IMR-90 (cell line): Measurements from ENCODE around the gene FFAR3. TPM values are rescaled to one million over a fixed set of nuclear protein-coding genes. Genes with fewer than 3 reads are reported as not detected.

Experiments
- ATAC-seq: fragments of 200-7000 bp; cut with Tn5 transposase; 2 replicates; pipeline ENCODE4 v1.9.1; 2020; ENCODE audit warnings: low read depth, mild to moderate bottlenecking, moderate library complexity
- BruUV-seq: library from RNA; stranded (reverse); fragments of 400-500 nt; replicated peaks from 2 replicates; lab custom pipeline; 2021; lab: Mats Ljungman, UMichigan
- CTCF ChIA-PET: fragments of 300-600 bp; formaldehyde crosslinking; extraction: SDS; loops from one replicate; lab custom pipeline; 2021; ENCODE audit warnings: antibody characterized with exemption; lab: Yijun Ruan, JAX
- POLR2A ChIA-PET: fragments of 300-600 bp; sonication (Branson Sonifier 250); formaldehyde crosslinking; loops from one replicate; lab custom pipeline; 2022; ENCODE audit warnings: antibody characterized with exemption; ENCODE audit not compliant: unreplicated experiment; lab: Charles Lee
- DNase-seq: peaks from one replicate; pipeline ENCODE4 v3.0.0; 2013
- H2AFZ ChIP-seq: replicated peaks from 2 replicates; pipeline ENCODE3; 2013; ENCODE audit warnings: low read length, mild to moderate bottlenecking; ENCODE audit not compliant: poor library complexity
- H2AK5ac ChIP-seq: 2 replicates; pipeline ENCODE4 v1.6.1; 2013; ENCODE audit warnings: low read depth, low read length, inconsistent platforms
- H2AK9ac ChIP-seq: replicated peaks from 2 replicates; pipeline ENCODE3; 2013; ENCODE audit warnings: mild to moderate bottlenecking, low read depth, low read length, moderate library complexity; ENCODE audit not compliant: poor library complexity
- H2BK120ac ChIP-seq: 2 replicates; pipeline ENCODE4 v1.6.1; 2013; ENCODE audit warnings: low read depth, low read length, inconsistent platforms
- H2BK15ac ChIP-seq: 3 replicates; pipeline ENCODE4 v1.6.1; 2013; ENCODE audit warnings: low read depth, low read length, inconsistent platforms
- H2BK20ac ChIP-seq: 2 replicates; pipeline ENCODE4 v1.6.1; 2013; ENCODE audit warnings: low read depth, mild to moderate bottlenecking, inconsistent platforms, low read length, moderate library complexity
- H2BK5ac ChIP-seq: 2 replicates; pipeline ENCODE4 v1.6.1; 2013; ENCODE audit warnings: mild to moderate bottlenecking, low read depth, low read length, inconsistent platforms; ENCODE audit not compliant: poor library complexity, severe bottlenecking
- H3K14ac ChIP-seq: replicated peaks from 2 replicates; pipeline ENCODE4 v1.6.1; 2013; ENCODE audit warnings: low read depth, low read length, inconsistent platforms
- H3K18ac ChIP-seq: 2 replicates; pipeline ENCODE4 v1.6.1; 2013; ENCODE audit warnings: low read depth, low read length, control low read depth
- H3K23ac ChIP-seq: 2 replicates; pipeline ENCODE4 v1.6.1; 2013; ENCODE audit warnings: low read depth, low read length, inconsistent platforms
- H3K27ac ChIP-seq: 2 replicates; pipeline ENCODE4 v1.5.1; 2013; ENCODE audit warnings: mild to moderate bottlenecking, control low read depth, low read length; ENCODE audit not compliant: insufficient read depth
- H3K27me3 ChIP-seq: 2 replicates; pipeline ENCODE4 v1.6.1; 2013; ENCODE audit warnings: low read length; ENCODE audit not compliant: control insufficient read depth, insufficient read depth
- H3K36me3 ChIP-seq: 2 replicates; pipeline ENCODE4 v1.6.1; 2013; ENCODE audit warnings: low read length, mixed read lengths; ENCODE audit not compliant: control insufficient read depth, insufficient read depth
- H3K4ac ChIP-seq: 2 replicates; pipeline ENCODE4 v1.6.1; 2013; ENCODE audit warnings: low read depth, low read length, inconsistent platforms
- H3K4me1 ChIP-seq: 2 replicates; pipeline ENCODE4 v1.6.1; 2013; ENCODE audit warnings: low read length, mixed read lengths; ENCODE audit not compliant: control insufficient read depth, insufficient read depth
- H3K4me2 ChIP-seq: 2 replicates; pipeline ENCODE4 v1.6.1; 2013; ENCODE audit warnings: low read depth, mild to moderate bottlenecking, control low read depth, low read length, moderate library complexity
- H3K4me3 ChIP-seq: 2 replicates; pipeline ENCODE4 v1.5.1; 2013; ENCODE audit warnings: low read depth, mild to moderate bottlenecking, control low read depth, low read length, moderate library complexity; ENCODE audit not compliant: insufficient read depth
- H3K56ac ChIP-seq: 2 replicates; pipeline ENCODE4 v1.6.1; 2013; ENCODE audit warnings: low read length, inconsistent platforms; ENCODE audit not compliant: insufficient read depth; ENCODE audit errors: extremely low read depth
- H3K79me1 ChIP-seq, 2 experiments: 2 replicates each; pipeline ENCODE4 v1.6.1; 2013; ENCODE audit warnings: low read length in 2 of 2, inconsistent platforms in 1 of 2, low read depth in 1 of 2
- H3K9ac ChIP-seq: 2 replicates; pipeline ENCODE4 v1.6.1; 2013; ENCODE audit warnings: low read depth, low read length, control low read depth
- H3K9me1 ChIP-seq: 2 replicates; pipeline ENCODE4 v1.6.1; 2013; ENCODE audit warnings: low read length, inconsistent platforms; ENCODE audit not compliant: insufficient read depth
- H3K9me3 ChIP-seq: 2 replicates; pipeline ENCODE4 v1.6.1; 2013; ENCODE audit warnings: low read length; ENCODE audit not compliant: control insufficient read depth, insufficient read depth
- H4K20me1 ChIP-seq: 2 replicates; pipeline ENCODE4 v1.6.1; 2013; ENCODE audit warnings: low read length, inconsistent platforms; ENCODE audit not compliant: insufficient read depth
- H4K5ac ChIP-seq: 2 replicates; pipeline ENCODE4 v1.6.1; 2013; ENCODE audit warnings: mild to moderate bottlenecking, low read depth, low read length, control low read depth
- H4K8ac ChIP-seq, 2 experiments: 2 replicates each; pipeline ENCODE4 v1.6.1; 2013; ENCODE audit warnings: low read depth in 2 of 2, low read length in 2 of 2, control low read depth in 1 of 2, inconsistent platforms in 1 of 2
- H4K91ac ChIP-seq: 2 replicates; pipeline ENCODE4 v1.6.1; 2013; ENCODE audit warnings: low read depth, low read length, inconsistent platforms; ENCODE audit not compliant: insufficient read depth
- BHLHE40 ChIP-seq: fragments of 150-350 bp; IDR thresholded peaks from 2 replicates; pipeline ENCODE4 v1.6.1; 2016; ENCODE audit warnings: mild to moderate bottlenecking, low read depth, low read length
- CEBPB ChIP-seq: IDR thresholded peaks from 2 replicates; pipeline ENCODE4 v1.6.1; 2012; ENCODE audit warnings: low read depth, low read length, improper control_type of control experiment
- CHD1 ChIP-seq: IDR thresholded peaks from 2 replicates; pipeline ENCODE4 v1.6.1; 2012; ENCODE audit warnings: low read depth, low read length, improper control_type of control experiment
- MAFK ChIP-seq: IDR thresholded peaks from 2 replicates; pipeline ENCODE4 v1.6.1; 2012; ENCODE audit warnings: low read depth, low read length, improper control_type of control experiment
- MXI1 ChIP-seq: IDR thresholded peaks from 2 replicates; pipeline ENCODE4 v1.6.1; 2012; ENCODE audit warnings: low read depth, mild to moderate bottlenecking, low read length, moderate library complexity, borderline replicate concordance
- NFE2L2 ChIP-seq: fragments of 150-350 bp; IDR thresholded peaks from 2 replicates; pipeline ENCODE4 v1.6.1; 2016; ENCODE audit warnings: low read depth, mild to moderate bottlenecking, low read length
- POLR2A ChIP-seq: IDR thresholded peaks from 2 replicates; pipeline ENCODE4 v1.6.1; 2012; ENCODE audit warnings: mild to moderate bottlenecking, low read depth, low read length
- RAD21 ChIP-seq: IDR thresholded peaks from 2 replicates; pipeline ENCODE4 v1.6.1; 2012; ENCODE audit warnings: low read length, improper control_type of control experiment
- RCOR1 ChIP-seq: IDR thresholded peaks from 2 replicates; pipeline ENCODE4 v1.6.1; 2012; ENCODE audit warnings: mild to moderate bottlenecking, low read length, improper control_type of control experiment; ENCODE audit not compliant: insufficient replicate concordance
- RFX5 ChIP-seq: IDR thresholded peaks from 2 replicates; pipeline ENCODE4 v1.8.0; 2012; ENCODE audit warnings: low read depth, mild to moderate bottlenecking, low read length, moderate library complexity
- SMC3 ChIP-seq: fragments of 150-350 bp; IDR thresholded peaks from 2 replicates; pipeline ENCODE4 v1.6.1; 2016; ENCODE audit warnings: low read depth, mild to moderate bottlenecking, antibody characterized with exemption, low read length, moderate library complexity
- WGBS, 2 experiments: methylation state at CpG; one replicate each; pipeline versions ENCODE4 v1.1.5 to v1.1.7; 2013; ENCODE audit warnings: missing lambda C conversion rate in 2 of 2; ENCODE audit not compliant: insufficient read length in 1 of 2; ENCODE audit errors: extremely low coverage in 2 of 2; 5-methylcytosine and 5-hydroxymethylcytosine counted together
- dilution Hi-C: fragments of 300-500 bp; cut with HindIII; formaldehyde crosslinking; loops from one replicate; pipeline ENCODE4 v1.14.3; 2018; ENCODE audit warnings: low sequenced_read_pairs; ENCODE audit not compliant: unreplicated experiment
- in situ Hi-C: fragments of 300-500 bp; cut with MboI; formaldehyde crosslinking; loops from 3 replicates; pipeline ENCODE4 v1.14.3; 2019; ENCODE audit warnings: low sequenced_read_pairs, inconsistent platforms, mixed read lengths
- intact Hi-C: fragments of 100-400 bp; cut with micrococcal nuclease; formaldehyde crosslinking; loops from 2 replicates; pipeline ENCODE4 v1.10.0; 2022
- polyA plus RNA-seq, 3 experiments: library from polyadenylated mRNA; depleted of rRNA; stranded (reverse); fragments of >200 nt; gene quantifications; 2 replicates each; pipeline ENCODE4 v1.2.3, GENCODE V29; 2012; ENCODE audit warnings: low replicate concordance in 1 of 3
- total RNA-seq: library from RNA; depleted of rRNA; stranded (reverse); fragments of >200 nt; gene quantifications from 2 replicates; pipeline ENCODE4 v1.2.3, GENCODE V29; 2012
- TF ChIP-seq, protein P1 (sequence below): fragments of 150-350 bp; IDR thresholded peaks from 2 replicates; pipeline ENCODE4 v1.6.1; 2017; ENCODE audit warnings: mild to moderate bottlenecking, antibody characterized with exemption, low read length, low read depth
- TF ChIP-seq, protein P2 (sequence below): conservative IDR thresholded peaks from 2 replicates; pipeline ENCODE4 v1.5.1; 2012; ENCODE audit warnings: mild to moderate bottlenecking, low read depth, low read length, improper control_type of control experiment
- TF ChIP-seq, protein P3 (sequence below): fragments of 150-350 bp; IDR thresholded peaks from 2 replicates; pipeline ENCODE4 v1.6.1; 2016; ENCODE audit warnings: low read depth, mild to moderate bottlenecking, low read length, moderate library complexity, borderline replicate concordance

The FFAR3 gene
- total and polyA plus RNA-seq, 2 of the 4 experiments (the other 2 are of a cell fraction) = not detected

DNA sequence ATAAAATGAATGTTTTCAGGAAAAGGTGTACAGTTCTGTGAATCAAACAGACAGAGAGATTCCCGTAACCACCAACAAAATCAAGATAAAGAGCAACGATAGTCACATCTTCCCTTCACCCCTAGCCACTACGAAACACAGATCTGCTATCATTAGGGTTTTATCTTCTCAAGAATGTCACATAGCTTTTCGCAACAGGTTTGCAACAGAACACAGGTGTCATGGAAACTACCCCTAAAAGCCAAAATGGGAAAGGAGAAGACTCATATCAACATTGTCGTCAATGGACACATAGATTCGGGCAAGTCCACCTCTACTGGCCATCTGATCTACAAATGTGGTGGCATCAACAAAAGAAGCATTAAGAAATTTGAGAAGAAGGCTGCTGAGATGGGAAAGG is 23.7 kb downstream of the FFAR3 start:
- no peak overlapping the region for H2BK15ac ChIP-seq
- H3K4me1 ChIP-seq = no peaks in the 10 kb centered on the region
- no peak overlapping the region for H2AK9ac ChIP-seq
- 40% methylated on average over 2 of the region's 6 CpGs; no CpG with 5 or more reads in 1 of the 2 experiments for WGBS, 2 experiments
- intact Hi-C loops = no loop called here
- H3K14ac ChIP-seq = no peak overlapping the region
- no TSS peak for BruUV-seq
- ChIA-PET POLR2A (no interaction called here), CTCF (no interaction called here)
- H2BK5ac ChIP-seq = no peak overlapping the region
- H3K36me3 ChIP-seq = no peaks in the 10 kb centered on the region
- no peak overlapping the region for H3K23ac ChIP-seq
- no peaks in the 10 kb centered on the region for H3K79me1 ChIP-seq
- no peak overlapping the region for H3K27ac ChIP-seq
- TF ChIP-seq MXI1 (no peak), RCOR1 (no peak), POLR2A (no peak), RFX5 (no peak), NFE2L2 (no peak), CHD1 (no peak), MAFK (no peak), RAD21 (no peak), CEBPB (no peak), SMC3 (no peak), BHLHE40 (no peak)
- TF ChIP-seq, protein P1, sequence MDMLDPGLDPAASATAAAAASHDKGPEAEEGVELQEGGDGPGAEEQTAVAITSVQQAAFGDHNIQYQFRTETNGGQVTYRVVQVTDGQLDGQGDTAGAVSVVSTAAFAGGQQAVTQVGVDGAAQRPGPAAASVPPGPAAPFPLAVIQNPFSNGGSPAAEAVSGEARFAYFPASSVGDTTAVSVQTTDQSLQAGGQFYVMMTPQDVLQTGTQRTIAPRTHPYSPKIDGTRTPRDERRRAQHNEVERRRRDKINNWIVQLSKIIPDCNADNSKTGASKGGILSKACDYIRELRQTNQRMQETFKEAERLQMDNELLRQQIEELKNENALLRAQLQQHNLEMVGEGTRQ = no peak
- TF ChIP-seq, protein P2, sequence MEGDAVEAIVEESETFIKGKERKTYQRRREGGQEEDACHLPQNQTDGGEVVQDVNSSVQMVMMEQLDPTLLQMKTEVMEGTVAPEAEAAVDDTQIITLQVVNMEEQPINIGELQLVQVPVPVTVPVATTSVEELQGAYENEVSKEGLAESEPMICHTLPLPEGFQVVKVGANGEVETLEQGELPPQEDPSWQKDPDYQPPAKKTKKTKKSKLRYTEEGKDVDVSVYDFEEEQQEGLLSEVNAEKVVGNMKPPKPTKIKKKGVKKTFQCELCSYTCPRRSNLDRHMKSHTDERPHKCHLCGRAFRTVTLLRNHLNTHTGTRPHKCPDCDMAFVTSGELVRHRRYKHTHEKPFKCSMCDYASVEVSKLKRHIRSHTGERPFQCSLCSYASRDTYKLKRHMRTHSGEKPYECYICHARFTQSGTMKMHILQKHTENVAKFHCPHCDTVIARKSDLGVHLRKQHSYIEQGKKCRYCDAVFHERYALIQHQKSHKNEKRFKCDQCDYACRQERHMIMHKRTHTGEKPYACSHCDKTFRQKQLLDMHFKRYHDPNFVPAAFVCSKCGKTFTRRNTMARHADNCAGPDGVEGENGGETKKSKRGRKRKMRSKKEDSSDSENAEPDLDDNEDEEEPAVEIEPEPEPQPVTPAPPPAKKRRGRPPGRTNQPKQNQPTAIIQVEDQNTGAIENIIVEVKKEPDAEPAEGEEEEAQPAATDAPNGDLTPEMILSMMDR = no peak
- TF ChIP-seq, protein P3, sequence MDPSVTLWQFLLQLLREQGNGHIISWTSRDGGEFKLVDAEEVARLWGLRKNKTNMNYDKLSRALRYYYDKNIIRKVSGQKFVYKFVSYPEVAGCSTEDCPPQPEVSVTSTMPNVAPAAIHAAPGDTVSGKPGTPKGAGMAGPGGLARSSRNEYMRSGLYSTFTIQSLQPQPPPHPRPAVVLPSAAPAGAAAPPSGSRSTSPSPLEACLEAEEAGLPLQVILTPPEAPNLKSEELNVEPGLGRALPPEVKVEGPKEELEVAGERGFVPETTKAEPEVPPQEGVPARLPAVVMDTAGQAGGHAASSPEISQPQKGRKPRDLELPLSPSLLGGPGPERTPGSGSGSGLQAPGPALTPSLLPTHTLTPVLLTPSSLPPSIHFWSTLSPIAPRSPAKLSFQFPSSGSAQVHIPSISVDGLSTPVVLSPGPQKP = no peak
- peaks cover 3% of the 10 kb centered on the region for H3K9me3 ChIP-seq
- no peak overlapping the region for H2BK20ac ChIP-seq
- no peak overlapping the region for H4K5ac ChIP-seq
- H3K4me3 ChIP-seq = no peak overlapping the region
- H3K27me3 ChIP-seq = peaks cover 4% of the 10 kb centered on the region
- no peak overlapping the region for H2BK120ac ChIP-seq
- no peak overlapping the region for H3K4me2 ChIP-seq
- H3K9ac ChIP-seq = no peak overlapping the region
- no peak overlapping the region for H3K56ac ChIP-seq
- dilution Hi-C loops = no loop called here
- no peaks in the 10 kb centered on the region for H4K20me1 ChIP-seq
- in situ Hi-C loops = no loop called here
- no peak overlapping the region for H4K8ac ChIP-seq
- no peak overlapping the region for H3K18ac ChIP-seq
- no peak overlapping the region for H3K4ac ChIP-seq
- H2AK5ac ChIP-seq = no peak overlapping the region
- no peak overlapping the region for H2AFZ ChIP-seq
- DNase-seq = no peak
- no peak overlapping the region for H4K91ac ChIP-seq
- H3K9me1 ChIP-seq = no peaks in the 10 kb centered on the region
- no peak for ATAC-seq
